ENCODE data around the gene LRMDA.

Gene LRMDA

GRCh38 chr10:75630746-75631145, 199.3 kb downstream of the LRMDA start:
- H3K4me3 ChIP-seq (ENCODE audit: low read length) = no peak overlapping the region
- TF ChIP-seq CTCF (conservative IDR thresholded peaks at IDR 0.05; ENCODE audit: low read length) = no peak
- no peak for DNase-seq (ENCODE audit: low read depth)

DNA sequence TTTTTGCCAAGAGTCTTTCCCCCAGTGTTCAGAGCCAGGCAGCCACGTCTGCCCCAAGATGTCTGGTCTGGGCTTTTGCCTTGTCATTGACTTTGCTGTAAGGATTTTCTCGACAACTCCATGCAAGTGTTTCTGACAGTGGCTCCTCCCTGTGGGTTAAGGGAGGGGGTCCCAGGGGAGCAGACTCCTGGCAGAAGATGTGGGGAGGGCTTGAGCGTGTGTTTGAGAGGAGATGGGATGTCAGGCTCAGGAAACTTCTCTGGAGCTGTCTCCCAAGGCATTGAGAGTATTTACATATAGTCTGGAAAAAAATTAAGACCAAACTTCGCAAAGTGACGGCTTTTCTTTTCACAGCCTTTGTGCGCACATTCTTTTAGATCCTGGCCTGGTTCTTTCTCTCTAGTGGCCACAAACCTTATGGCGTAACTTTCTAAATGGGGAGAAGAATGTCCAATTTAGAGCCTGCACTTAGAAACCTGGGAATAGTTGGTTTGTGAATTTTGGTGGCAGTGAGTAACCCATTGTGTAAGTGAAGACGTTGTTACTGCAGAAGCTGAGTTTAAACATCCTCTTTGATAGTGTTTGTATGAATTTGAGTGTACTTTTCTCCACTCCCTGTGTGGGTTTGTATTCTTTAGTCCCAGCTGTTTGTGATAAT, 201.5 kb downstream of the LRMDA start:
- no peak overlapping the region; the same call in 1 of the 2 replicates for H3K4me3 ChIP-seq (ENCODE audit: low read length)
- no peak for TF ChIP-seq CTCF (conservative IDR thresholded peaks at IDR 0.05; ENCODE audit: low read length)
- peak; percentile 79 for DNase-seq (ENCODE audit: low read depth)

GRCh38 chr10:75633568-75633967, 202.1 kb downstream of the LRMDA start:
- peak; percentile 25 for DNase-seq (ENCODE audit: low read depth)
- no peak for TF ChIP-seq CTCF (conservative IDR thresholded peaks at IDR 0.05; ENCODE audit: low read length)
- H3K4me3 ChIP-seq (ENCODE audit: low read length) = no peak overlapping the region

DNA sequence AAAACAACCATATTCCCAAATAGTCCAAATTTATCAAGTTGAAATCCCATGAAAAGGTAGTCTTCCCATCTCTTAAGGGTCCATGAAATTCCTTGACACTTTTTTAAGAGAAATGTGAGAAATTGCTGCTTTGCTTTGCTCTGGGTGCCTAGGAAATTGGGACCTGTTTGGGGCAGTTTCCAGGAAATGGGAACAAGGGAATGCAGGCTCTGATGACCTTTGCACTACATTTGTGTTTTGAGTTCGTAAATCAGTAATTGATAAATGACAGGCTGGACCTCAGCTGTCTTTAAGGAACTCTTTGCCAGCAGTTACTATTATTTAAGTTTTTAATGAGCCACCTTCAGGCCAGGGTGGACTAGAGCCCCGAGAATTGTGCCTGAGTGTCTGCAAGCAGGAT, 203.5 kb downstream of the LRMDA start:
- TF ChIP-seq CTCF (conservative IDR thresholded peaks at IDR 0.05; ENCODE audit: low read length) = no peak
- no peak overlapping the region for H3K4me3 ChIP-seq (ENCODE audit: low read length)
- no peak for DNase-seq (ENCODE audit: low read depth)

GRCh38 chr10:75638752-75639151, 207.3 kb downstream of the LRMDA start:
- DNase-seq (ENCODE audit: low read depth) = no peak
- no peak for TF ChIP-seq CTCF (conservative IDR thresholded peaks at IDR 0.05; ENCODE audit: low read length)
- H3K4me3 ChIP-seq (ENCODE audit: low read length) = no peak overlapping the region

GRCh38 chr10:75639736-75640135, 208.3 kb downstream of the LRMDA start:
- no peak for DNase-seq (ENCODE audit: low read depth)
- no peak for TF ChIP-seq CTCF (conservative IDR thresholded peaks at IDR 0.05; ENCODE audit: low read length)
- no peak overlapping the region for H3K4me3 ChIP-seq (ENCODE audit: low read length)

GRCh38 chr10:75640381-75640780, 209.0 kb downstream of the LRMDA start:
- peak; percentile 18 for DNase-seq (ENCODE audit: low read depth)
- TF ChIP-seq CTCF (conservative IDR thresholded peaks at IDR 0.05; ENCODE audit: low read length) = no peak

More at GRCh38 chr10:75640381-75640780, 209.0 kb downstream of the LRMDA start:
- H3K4me3 ChIP-seq (ENCODE audit: low read length) = no peak overlapping the region

All from AG10803 (cell line).